Keratinocyte (primary cell): ENCODE measurements around the gene COL7A1. TPM values are rescaled to one million over a fixed set of nuclear protein-coding genes. Genes with fewer than 3 reads are reported as not detected.

Source experiments
- DNase-seq: peaks from one replicate; pipeline ENCODE4 v3.0.0-alpha.2; 2011; ENCODE audit warnings: low read depth, missing footprints, low spot score
- FAIRE-seq: peaks from 2 replicates; lab custom pipeline; 2011; peaks lifted over from hg19 to GRCh38; lab: Jason Lieb, UNC
- H2AFZ ChIP-seq: 2 replicates; pipeline ENCODE4 v1.6.0; 2012; ENCODE audit warnings: low read length, control low read depth, inconsistent platforms; ENCODE audit not compliant: control insufficient read depth
- H3K27ac ChIP-seq: 2 replicates; pipeline ENCODE4 v1.5.1; 2011; ENCODE audit warnings: low read length; ENCODE audit not compliant: control insufficient read depth, insufficient read depth
- H3K27me3 ChIP-seq: 3 replicates; pipeline ENCODE4 v1.6.0; 2011; ENCODE audit warnings: low read length; ENCODE audit not compliant: control insufficient read depth, insufficient read depth; ENCODE audit errors: extremely low read depth
- H3K36me3 ChIP-seq, 2 experiments: 2 replicates in 1 of 2; 3 replicates in 1 of 2; pipeline ENCODE4 v1.5.1; 2011; ENCODE audit warnings: low read length in 2 of 2, mild to moderate bottlenecking in 1 of 2; ENCODE audit not compliant: control insufficient read depth in 2 of 2, insufficient read depth in 2 of 2; ENCODE audit errors: extremely low read depth in 1 of 2
- H3K4me1 ChIP-seq: 3 replicates; pipeline ENCODE4 v1.5.1; 2011; ENCODE audit warnings: low read length; ENCODE audit not compliant: control insufficient read depth, insufficient read depth; ENCODE audit errors: extremely low read depth
- H3K4me2 ChIP-seq: 3 replicates; pipeline ENCODE4 v1.6.0; 2011; ENCODE audit warnings: low read depth, low read length; ENCODE audit not compliant: control insufficient read depth, insufficient read depth; ENCODE audit errors: extremely low read depth
- H3K4me3 ChIP-seq, 3 experiments: fragments of 200-600 bp in 1 of 3; sonication (generic) in 1 of 3; 2 replicates in 2 of 3; 3 replicates in 1 of 3; pipeline ENCODE4 v1.5.1; 2011 to 2016; ENCODE audit warnings: low read length in 3 of 3, mild to moderate bottlenecking in 3 of 3, control low read depth in 2 of 3, inconsistent platforms in 1 of 3, low read depth in 1 of 3, mixed read lengths in 1 of 3, mixed run types in 1 of 3, moderate library complexity in 1 of 3; ENCODE audit not compliant: control insufficient read depth in 2 of 3, insufficient read depth in 2 of 3; ENCODE audit errors: extremely low read depth in 1 of 3
- H3K79me2 ChIP-seq: 2 replicates; pipeline ENCODE4 v1.6.0; 2012; ENCODE audit warnings: low read length; ENCODE audit not compliant: control insufficient read depth, insufficient read depth
- H3K9ac ChIP-seq: 3 replicates; pipeline ENCODE4 v1.6.0; 2011; ENCODE audit warnings: low read length; ENCODE audit not compliant: control insufficient read depth, insufficient read depth; ENCODE audit errors: extremely low read depth
- H3K9me1 ChIP-seq: 3 replicates; pipeline ENCODE4 v1.6.0; 2011; ENCODE audit warnings: low read length; ENCODE audit not compliant: control insufficient read depth, insufficient read depth; ENCODE audit errors: extremely low read depth
- H3K9me3 ChIP-seq: 2 replicates; pipeline ENCODE4 v1.5.1; 2012; ENCODE audit warnings: low read depth, low read length; ENCODE audit not compliant: control insufficient read depth
- H4K20me1 ChIP-seq: 3 replicates; pipeline ENCODE4 v1.6.0; 2011; ENCODE audit warnings: low read length; ENCODE audit not compliant: control insufficient read depth, insufficient read depth; ENCODE audit errors: extremely low read depth
- EZH2 ChIP-seq: IDR thresholded peaks from one replicate; pipeline ENCODE4 v1.6.1; 2012; ENCODE audit warnings: inconsistent platforms, mild to moderate bottlenecking, low read length, moderate library complexity
- dilution Hi-C: fragments of 300-500 bp; cut with MboI; formaldehyde crosslinking; loops from one replicate; pipeline ENCODE4 v1.7.0; 2020; ENCODE audit warnings: low sequenced_read_pairs; ENCODE audit not compliant: extremely low pct_ligation_motif_present
- polyA plus RNA-seq, 5 experiments: library from polyadenylated mRNA; depleted of rRNA in 3 of 5; stranded (reverse) in 3 of 5; stranded (forward) in 1 of 5; unstranded in 1 of 5; fragments of >200 nt; gene quantifications; 1 replicate in 1 of 5; 2 replicates in 3 of 5; 3 replicates in 1 of 5; pipeline versions ENCODE4 v1.2.1 to v1.2.3, GENCODE V29; 2011 to 2012; ENCODE audit warnings: missing spikeins in 2 of 5, low read depth in 1 of 5, low replicate concordance in 1 of 5
- TF ChIP-seq, protein P1 (sequence below), 3 experiments: IDR thresholded peaks in 1 of 3; conservative IDR thresholded peaks in 1 of 3; optimal IDR thresholded peaks in 1 of 3; 2 replicates in 2 of 3; 3 replicates in 1 of 3; pipeline versions ENCODE3 to v1.5.1; 2011; ENCODE audit warnings: low read length in 3 of 3, mild to moderate bottlenecking in 3 of 3, moderate library complexity in 2 of 3, control low read depth in 1 of 3, inconsistent platforms in 1 of 3; ENCODE audit not compliant: insufficient read depth in 2 of 3; ENCODE audit errors: extremely low read depth in 1 of 3

COL7A1 gene
- polyA plus RNA-seq, 1 donor (not counting 4 experiments of a cell fraction or from before 2014, with no cell fraction given): 59.4 TPM

- dilution Hi-C loops: no loop called here
- Histone ChIP-seq H3K9me1 (no peaks in the 10 kb centered on the region), H3K4me3 (no peak overlapping the region), H3K4me2 (no peak overlapping the region), H3K9me3 (no peaks in the 10 kb centered on the region), H3K9ac (no peak overlapping the region), H2AFZ (no peak overlapping the region), H3K36me3 (peaks cover 3 to 11% of the 10 kb centered on the region in 2 experiments), H3K4me1 (peaks cover 4% of the 10 kb centered on the region), H3K79me2 (no peaks in the 10 kb centered on the region), H4K20me1 (no peaks in the 10 kb centered on the region), H3K27ac (no peak overlapping the region), H3K27me3 (no peaks in the 10 kb centered on the region)
- DNase-seq (no peak), FAIRE-seq (no peak)
- TF ChIP-seq, protein P1, sequence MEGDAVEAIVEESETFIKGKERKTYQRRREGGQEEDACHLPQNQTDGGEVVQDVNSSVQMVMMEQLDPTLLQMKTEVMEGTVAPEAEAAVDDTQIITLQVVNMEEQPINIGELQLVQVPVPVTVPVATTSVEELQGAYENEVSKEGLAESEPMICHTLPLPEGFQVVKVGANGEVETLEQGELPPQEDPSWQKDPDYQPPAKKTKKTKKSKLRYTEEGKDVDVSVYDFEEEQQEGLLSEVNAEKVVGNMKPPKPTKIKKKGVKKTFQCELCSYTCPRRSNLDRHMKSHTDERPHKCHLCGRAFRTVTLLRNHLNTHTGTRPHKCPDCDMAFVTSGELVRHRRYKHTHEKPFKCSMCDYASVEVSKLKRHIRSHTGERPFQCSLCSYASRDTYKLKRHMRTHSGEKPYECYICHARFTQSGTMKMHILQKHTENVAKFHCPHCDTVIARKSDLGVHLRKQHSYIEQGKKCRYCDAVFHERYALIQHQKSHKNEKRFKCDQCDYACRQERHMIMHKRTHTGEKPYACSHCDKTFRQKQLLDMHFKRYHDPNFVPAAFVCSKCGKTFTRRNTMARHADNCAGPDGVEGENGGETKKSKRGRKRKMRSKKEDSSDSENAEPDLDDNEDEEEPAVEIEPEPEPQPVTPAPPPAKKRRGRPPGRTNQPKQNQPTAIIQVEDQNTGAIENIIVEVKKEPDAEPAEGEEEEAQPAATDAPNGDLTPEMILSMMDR (optimal IDR thresholded peaks at IDR 0.05 in 1 of 3, IDR thresholded peaks at IDR 0.05 in 1 of 3, conservative IDR thresholded peaks at IDR 0.05 in 1 of 3; ENCODE audit: extremely low read depth in 1 of 3, insufficient read depth in 2 of 3, low read length in 3 of 3): no peak
- no peak for TF ChIP-seq EZH2
Measured at GRCh38 chr3:48518638-48519276, 76.4 kb downstream of the COL7A1 start.

- no peak overlapping the region for H3K9ac ChIP-seq
- H3K27ac ChIP-seq: no peak overlapping the region
- no peaks in the 10 kb centered on the region for H3K79me2 ChIP-seq
- FAIRE-seq (no peak), DNase-seq (no peak)
- H3K9me3 ChIP-seq: no peaks in the 10 kb centered on the region
- peaks cover 4% of the 10 kb centered on the region for H3K4me1 ChIP-seq
- dilution Hi-C loops: no loop called here
- H3K4me2 ChIP-seq: no peak overlapping the region
- H3K27me3 ChIP-seq: no peaks in the 10 kb centered on the region
- no peak overlapping the region for H2AFZ ChIP-seq
- H3K4me3 ChIP-seq: no peak overlapping the region
- TF ChIP-seq, protein P1 (optimal IDR thresholded peaks at IDR 0.05 in 1 of 3, IDR thresholded peaks at IDR 0.05 in 1 of 3, conservative IDR thresholded peaks at IDR 0.05 in 1 of 3; ENCODE audit: extremely low read depth in 1 of 3, insufficient read depth in 2 of 3, low read length in 3 of 3): no peak
- TF ChIP-seq EZH2: no peak
- H3K36me3 ChIP-seq: peaks cover 3 to 6% of the 10 kb centered on the region in 2 experiments
- no peaks in the 10 kb centered on the region for H4K20me1 ChIP-seq
- H3K9me1 ChIP-seq: no peaks in the 10 kb centered on the region
Measured at GRCh38 chr3:48518069-48518468, 77.1 kb downstream of the COL7A1 start.
